GM19193 (cell line): ENCODE data around the gene HACD4.

Experiments used
- POLR2A ChIP-seq: IDR thresholded peaks from 4 replicates; pipeline ENCODE4 v1.6.1; 2011; ENCODE audit not compliant: insufficient read depth, insufficient read length; ENCODE audit errors: extremely low read depth

HACD4 gene

GRCh38 chr9:20990867-20991266 is 40.6 kb downstream of the HACD4 start:
- no peak for TF ChIP-seq POLR2A

DNA sequence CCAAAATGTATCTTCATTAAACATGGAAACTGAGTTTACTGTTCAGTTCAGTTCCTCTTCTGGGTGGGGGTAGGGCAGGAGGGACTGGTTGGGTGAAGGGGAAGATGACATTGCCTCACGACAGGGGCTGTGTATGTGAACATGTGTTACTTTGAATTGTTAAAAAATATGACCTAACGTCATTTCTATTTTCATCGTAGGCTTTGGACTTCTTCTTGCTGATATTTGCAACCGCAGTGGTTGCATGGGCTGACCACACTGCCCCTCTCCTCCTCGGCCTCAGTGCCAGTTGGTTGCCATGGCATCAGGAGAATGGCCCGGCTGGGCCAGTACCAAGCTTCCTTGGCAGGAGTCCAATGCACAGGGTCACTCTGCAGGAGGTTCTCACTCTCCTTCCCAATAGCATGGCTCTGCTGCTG is 41.5 kb downstream of the HACD4 start:
- TF ChIP-seq POLR2A: no peak

DNA sequence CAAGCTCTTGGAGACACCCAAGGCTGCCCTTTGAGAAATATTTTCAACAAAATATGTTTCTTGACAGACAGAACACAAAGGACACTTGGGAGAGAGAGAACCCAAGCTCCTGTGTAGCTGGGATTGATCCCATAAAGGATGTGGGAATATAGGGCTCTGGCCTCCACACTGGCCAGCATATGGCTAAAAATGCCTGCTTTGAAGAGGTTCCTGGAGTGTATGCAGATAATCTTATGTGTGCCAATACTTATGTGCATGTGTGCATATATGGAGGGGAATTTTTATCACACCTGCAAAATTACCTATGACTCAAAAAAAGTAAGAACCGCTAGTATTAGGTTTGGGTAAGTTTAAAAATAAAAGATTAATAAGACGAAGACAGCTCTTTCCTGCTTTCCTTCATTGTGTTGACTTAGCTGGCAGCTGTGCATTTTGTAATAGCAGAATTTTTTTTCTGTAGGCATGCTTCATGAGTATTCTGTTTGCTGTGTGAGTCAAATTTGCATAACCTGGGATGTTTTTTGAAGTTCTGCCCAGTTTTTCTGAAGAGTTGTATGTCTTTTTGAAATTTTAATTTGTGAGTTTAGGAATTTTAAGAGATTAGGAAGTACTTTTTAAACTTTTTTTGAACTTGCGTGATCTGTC is 42.6 kb downstream of the HACD4 start:
- TF ChIP-seq POLR2A: no peak

DNA sequence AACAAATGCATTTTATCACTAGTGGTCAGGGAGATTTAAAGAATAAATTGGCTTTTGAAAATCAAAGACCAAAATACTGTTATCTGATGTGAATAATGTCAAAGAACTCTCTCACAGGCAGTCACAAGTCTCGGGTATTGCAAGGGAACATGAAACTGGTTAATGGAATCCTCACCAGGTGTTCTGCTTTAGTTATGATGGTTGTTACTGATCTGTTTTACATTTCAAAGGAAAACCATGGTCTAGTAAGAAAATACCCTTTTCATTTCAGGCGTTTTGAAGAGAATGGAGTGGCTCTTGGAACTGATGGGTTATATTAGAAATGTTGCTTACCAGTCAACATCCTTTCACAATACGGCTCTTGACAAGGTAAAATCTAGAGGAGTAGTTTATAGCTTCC is 43.4 kb downstream of the HACD4 start:
- TF ChIP-seq POLR2A: no peak

DNA sequence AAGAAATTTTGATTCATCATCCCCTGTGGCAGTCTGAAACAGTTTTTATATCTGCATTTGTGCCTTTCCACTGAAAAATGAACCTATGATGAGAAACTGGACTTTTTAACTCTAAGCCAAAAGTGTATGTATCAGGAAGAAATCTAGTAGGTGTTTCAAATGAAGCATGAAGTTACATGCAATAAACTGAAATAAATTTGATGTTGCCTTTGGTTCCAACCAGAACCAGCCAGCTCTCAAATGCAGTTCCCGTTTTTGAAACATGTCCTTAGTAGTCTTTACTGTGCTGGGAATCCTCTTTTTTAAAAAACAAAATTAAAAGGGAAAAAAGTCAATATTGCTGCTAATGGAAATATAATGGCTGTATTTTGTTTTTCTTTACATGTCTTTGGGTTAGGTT is 43.9 kb downstream of the HACD4 start:
- TF ChIP-seq POLR2A: no peak

GRCh38 chr9:20985851-20986600 is 45.4 kb downstream of the HACD4 start:
- no peak for TF ChIP-seq POLR2A

GRCh38 chr9:20984506-20984905 is 46.9 kb downstream of the HACD4 start:
- TF ChIP-seq POLR2A: no peak

GRCh38 chr9:20981486-20981885 is 50.0 kb downstream of the HACD4 start:
- no peak for TF ChIP-seq POLR2A

- TF ChIP-seq POLR2A: no peak
Measured at GRCh38 chr9:20980832-20981455, 50.5 kb downstream of the HACD4 start.

DNA sequence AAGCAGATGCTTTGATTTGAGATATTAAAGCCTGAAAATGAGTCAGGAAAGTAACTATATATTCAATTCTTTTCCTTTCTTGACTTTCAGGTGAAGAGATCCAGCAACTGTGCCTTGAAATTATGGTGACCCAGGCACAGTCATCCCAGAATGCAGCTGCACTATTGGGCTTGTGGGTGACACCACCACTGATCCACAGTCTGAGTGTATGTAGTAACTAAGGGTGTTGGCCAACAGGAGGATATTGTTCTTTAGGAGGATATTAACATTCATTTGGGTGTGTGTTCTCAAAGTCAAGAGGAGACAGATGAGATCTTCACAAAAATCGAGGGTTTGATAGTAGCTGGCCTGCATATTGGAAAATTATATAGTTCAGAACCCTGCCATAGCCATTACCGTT is 53.2 kb downstream of the HACD4 start:
- TF ChIP-seq POLR2A: no peak

DNA sequence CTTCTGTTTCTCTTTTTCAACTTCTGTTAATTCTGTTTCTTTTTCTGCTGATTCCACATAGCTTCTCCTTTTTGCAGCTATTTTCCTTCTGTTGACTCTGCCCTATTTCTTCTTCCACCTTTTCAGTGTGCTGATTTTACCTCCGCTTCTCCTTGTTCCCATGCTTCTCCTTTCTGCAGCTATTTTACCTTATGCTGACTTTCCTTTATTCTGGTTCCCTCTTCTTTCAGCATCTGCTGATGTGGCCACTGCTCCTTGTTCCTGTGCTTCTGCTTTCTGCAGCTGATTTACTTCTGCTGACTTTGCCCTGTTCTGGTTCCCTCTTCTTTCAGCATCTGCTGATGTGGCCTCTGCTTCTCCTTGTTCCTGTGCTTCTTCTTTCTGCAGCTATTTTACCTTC is 58.8 kb downstream of the HACD4 start:
- TF ChIP-seq POLR2A: no peak

DNA sequence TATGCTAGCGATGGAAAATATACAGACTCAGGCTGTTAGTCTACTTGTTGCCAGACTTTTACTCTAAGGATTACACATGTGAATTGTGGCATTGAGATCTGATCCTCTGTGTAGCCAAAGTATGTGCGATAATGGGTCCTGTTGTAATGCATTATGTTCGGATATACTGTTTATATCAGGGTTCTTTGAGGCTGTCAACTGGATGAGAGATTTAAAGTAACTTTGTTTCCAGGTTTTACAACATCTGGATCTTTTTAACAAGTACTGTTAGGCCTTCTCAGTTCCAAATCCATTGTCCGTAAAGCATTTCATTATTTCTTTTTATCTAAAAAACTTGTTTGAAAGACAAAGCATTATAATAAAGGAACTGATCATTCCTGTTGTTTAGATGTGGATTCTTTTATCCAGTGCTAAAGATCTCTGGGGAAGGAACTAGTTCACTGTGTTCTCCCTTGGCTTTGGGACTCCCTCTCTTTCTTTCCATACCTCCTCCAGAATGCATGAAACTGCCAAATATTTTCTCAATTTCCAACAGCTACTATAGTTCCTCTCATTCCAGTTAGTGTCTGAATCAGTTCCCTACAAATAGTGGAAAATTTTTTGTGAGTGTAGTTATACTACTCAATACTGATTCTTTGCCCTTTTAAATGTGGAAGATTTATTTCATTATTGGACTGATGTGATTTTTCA is 68.8 kb downstream of the HACD4 start:
- no peak for TF ChIP-seq POLR2A

- TF ChIP-seq POLR2A: no peak
Measured at GRCh38 chr9:20950707-20951106, 80.7 kb downstream of the HACD4 start.
